NCI-H1048 (cell line): ENCODE results near the gene TPM4.
A peak's percentile ranks its signal among the peaks of the same experiment; 100 is the strongest.
"Not testable (repeated sequence)": the region's sequence is repeated elsewhere in the genome, so short reads cannot be mapped to it uniquely, and the experiment has no call there.

Source experiments
- DNase-seq: peaks from one replicate; lab custom pipeline; 2025; lab: John Stamatoyannopoulos, UW

Gene TPM4

DNA sequence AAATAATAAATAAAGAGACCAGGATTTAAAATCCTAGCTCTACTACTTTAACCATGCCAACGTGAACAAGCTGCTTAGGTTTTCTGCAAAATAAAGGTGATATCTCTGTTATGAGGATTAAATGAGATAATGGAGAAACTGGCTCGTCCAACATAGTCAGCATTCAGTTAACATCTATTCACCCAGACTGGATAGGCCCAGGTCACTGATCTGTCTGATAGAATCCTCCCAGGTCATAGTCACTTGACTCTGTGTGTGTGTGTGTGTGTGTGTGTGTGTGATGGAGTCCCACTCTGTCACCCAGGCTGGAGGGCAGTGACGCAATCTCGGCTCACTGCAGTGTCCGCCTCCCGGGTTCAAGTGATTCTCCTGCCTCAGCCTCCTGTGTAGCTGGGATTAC, 22.5 kb downstream of the TPM4 start:
- no peak for DNase-seq

GRCh38 chr19:16099314-16099965, 23.1 kb downstream of the TPM4 start:
- DNase-seq = not testable (repeated sequence)

GRCh38 chr19:16100524-16100923, 24.2 kb downstream of the TPM4 start:
- DNase-seq = no peak

- DNase-seq = no peak
Measured at GRCh38 chr19:16104722-16105121, 28.4 kb downstream of the TPM4 start.

GRCh38 chr19:16106121-16106520, 29.8 kb downstream of the TPM4 start:
- DNase-seq = no peak

- DNase-seq = peak; percentile 95
Measured at GRCh38 chr19:16111160-16111908, 35.0 kb downstream of the TPM4 start, which contains the start of gene RAB8A. Gene RAB8A (plus strand): TSS chr19:16111889. CDS start chr19:16111902, 13 bp downstream.

DNA sequence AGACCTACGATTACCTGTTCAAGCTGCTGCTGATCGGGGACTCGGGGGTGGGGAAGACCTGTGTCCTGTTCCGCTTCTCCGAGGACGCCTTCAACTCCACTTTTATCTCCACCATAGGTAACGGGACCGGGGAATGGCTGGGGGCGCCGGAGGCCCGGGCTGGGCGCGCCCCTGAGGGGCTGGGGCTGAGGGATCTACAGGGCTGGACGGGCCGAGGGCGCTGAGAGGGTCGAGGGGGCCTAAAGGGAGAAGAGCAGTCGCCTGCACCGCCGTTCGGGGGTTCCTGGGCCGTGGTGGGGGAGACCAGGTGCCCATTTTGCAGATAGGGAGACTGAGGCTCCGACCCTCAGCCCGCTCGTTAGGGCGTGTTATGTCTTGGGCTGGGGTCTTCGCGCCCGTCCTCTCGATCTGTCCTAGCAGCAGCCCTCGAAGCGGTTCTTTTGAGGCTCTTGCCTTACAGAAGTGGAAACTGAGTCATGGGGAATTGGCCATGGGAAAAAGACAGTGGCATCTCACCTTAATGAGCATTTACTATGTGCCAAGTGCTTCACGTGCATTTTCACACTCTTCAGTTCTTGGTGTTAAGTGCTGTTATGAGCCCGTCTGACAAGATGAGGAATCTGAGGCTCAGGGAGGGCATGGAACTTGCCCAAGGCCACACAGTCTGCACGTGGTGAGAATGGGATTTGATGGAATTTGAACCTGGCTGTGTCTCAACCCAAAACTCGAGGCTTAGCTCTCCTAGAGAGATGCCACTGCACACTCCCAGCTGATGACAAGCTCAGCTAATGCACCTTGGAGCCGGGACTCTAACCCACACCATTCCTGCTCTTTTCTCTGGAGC, 35.8 kb downstream of the TPM4 start:
- DNase-seq = no peak

GRCh38 chr19:16112778-16113177, 36.5 kb downstream of the TPM4 start:
- DNase-seq = no peak

DNA sequence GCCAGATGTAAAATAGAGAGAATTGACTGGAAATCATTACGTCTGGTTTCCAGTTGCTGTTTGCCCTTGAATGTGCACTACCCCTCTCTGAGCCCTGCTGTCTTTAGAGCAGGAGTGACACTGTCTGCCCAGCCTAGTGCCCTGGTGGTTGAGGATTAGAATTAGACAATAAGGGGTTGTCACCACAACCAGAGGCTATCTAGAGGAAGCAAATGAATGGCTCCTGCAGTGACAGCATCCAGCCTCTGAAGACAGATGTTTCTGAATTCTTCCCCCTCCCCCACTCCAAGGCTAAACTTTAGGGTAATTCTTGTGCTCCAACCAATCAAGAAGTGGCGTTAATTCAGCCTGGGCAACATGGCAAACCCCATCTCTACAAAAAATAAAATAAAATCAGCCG, 37.4 kb downstream of the TPM4 start:
- no peak for DNase-seq

- no peak for DNase-seq
Measured at GRCh38 chr19:16115301-16116039, 39.2 kb downstream of the TPM4 start.

GRCh38 chr19:16116067-16116466, 39.8 kb downstream of the TPM4 start:
- DNase-seq = no peak

GRCh38 chr19:16117594-16118033, 41.3 kb downstream of the TPM4 start:
- DNase-seq = no peak

DNA sequence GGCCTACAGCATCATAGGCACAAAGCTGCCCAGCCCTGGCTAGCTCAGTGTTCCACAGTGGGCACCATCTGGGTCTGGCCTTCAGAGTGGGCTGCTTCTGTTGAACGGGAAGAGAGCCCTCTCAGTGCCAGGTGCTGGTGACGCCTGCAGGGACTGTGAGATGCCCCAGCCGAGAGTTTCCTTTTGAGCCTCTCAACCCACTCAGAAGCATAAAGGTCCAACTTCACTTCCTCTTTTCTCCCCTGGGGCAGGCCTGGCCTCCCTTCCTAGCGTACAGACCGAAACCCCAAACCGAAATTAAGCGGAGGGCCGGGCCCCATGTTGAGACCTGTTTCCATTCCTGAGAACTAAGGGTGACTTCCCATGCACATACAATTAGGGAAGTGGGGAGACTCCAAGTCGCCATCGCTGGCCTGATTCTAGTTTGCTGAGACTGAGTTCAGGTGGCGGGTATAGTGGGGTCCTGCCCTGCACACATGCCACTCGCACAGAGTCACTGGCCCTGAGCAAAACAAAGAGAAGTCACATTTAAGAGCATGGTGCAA, 42.3 kb downstream of the TPM4 start:
- DNase-seq = no peak

DNA sequence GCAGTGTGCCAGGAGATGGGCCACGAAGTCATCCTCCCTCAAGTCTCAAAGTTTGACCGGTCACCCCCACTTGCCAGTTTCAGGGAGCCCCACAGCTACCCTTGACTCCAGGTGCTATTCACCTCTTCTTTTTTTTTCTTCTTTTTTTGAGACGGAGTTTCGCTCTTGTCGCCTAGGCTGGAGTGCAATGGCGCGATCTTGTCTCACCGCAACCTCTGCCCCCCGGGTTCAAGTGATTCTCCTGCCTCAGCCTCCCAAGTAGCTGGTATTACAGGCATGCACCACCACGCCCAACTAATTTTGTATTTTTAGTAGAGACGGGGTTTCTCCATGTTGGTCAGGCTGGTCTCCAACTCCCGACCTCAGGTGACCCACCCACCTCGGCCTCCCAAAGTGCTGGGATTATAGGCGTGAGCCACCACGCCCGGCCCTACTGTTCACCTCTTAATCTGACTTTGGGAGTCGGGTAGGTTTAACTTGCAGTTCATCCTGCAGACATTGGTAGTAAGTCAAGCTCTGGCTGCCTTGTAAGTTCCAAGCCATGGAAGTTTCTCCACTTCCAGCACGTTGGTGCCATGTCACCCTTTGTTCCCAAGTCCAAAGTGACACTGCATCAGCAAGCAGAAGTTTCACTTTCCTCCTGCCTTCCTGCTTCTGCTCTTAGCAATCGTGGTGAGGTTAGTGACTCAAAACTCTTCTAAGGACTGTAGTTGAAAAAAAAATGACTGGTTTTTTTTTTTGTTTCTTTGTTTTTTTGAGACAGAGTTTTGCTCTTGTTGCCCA, 43.0 kb downstream of the TPM4 start:
- not testable (repeated sequence) for DNase-seq

GRCh38 chr19:16121141-16121540, 44.8 kb downstream of the TPM4 start:
- DNase-seq = no peak

DNA sequence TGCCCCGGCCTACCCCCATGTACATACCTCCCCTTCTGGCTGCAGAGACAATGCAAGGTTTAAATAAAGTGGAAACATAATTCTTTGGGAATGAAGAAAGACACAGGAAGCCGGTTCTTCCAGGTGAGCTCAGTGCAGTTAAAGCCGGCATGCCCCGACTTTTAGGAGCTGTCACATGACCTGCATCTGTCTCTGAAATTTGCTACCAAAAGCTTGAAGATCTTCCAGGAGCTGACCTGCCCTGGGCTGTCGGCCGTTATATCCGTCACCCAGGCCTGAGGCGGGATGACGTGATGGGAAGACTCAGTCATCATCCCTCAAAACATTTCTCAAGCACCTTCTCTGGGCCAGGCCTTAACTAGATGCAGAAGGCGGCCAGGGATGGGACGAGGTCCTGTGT, 45.7 kb downstream of the TPM4 start:
- DNase-seq = no peak

GRCh38 chr19:16124953-16125352, 48.7 kb downstream of the TPM4 start:
- DNase-seq = no peak

- no peak for DNase-seq
Measured at GRCh38 chr19:16125737-16126495, 49.6 kb downstream of the TPM4 start.

- DNase-seq = no peak
Measured at GRCh38 chr19:16127080-16127479, 50.8 kb downstream of the TPM4 start.

- DNase-seq = no peak
Measured at GRCh38 chr19:16127776-16128371, 51.6 kb downstream of the TPM4 start.
